Neural progenitor cell (in vitro differentiated cells): ENCODE measurements around the gene CD44.

Experiments
- CTCF ChIP-seq: fragments of 200-600 bp; sonication (generic); IDR thresholded peaks from 2 replicates; pipeline ENCODE4 v1.5.1; 2017; ENCODE audit warnings: antibody characterized with exemption, mild to moderate bottlenecking
- EZH2 ChIP-seq: fragments of 200-600 bp; sonication (generic); IDR thresholded peaks from 2 replicates; pipeline ENCODE4 v1.6.1; 2017; ENCODE audit warnings: antibody characterized with exemption, mild to moderate bottlenecking, moderate library complexity
- EZH2phosphoT487 ChIP-seq: fragments of 200-600 bp; sonication (generic); IDR thresholded peaks from 2 replicates; pipeline ENCODE4 v1.6.1; 2017; ENCODE audit warnings: antibody characterized with exemption

GRCh38 chr11:35259529-35259928 is 120.6 kb downstream of the CD44 start:
- TF ChIP-seq CTCF: no peak
- no peak for TF ChIP-seq EZH2
- no peak for TF ChIP-seq EZH2phosphoT487
